Right lobe of liver (tissue), 6 donors: Measurements from ENCODE around the gene ABLIM2. TPM values are rescaled to one million over a fixed set of nuclear protein-coding genes. Genes with fewer than 3 reads are reported as not detected.
A peak's percentile ranks its signal among the peaks of the same experiment; 100 is the strongest.

Source experiments
- ATAC-seq, 4 donors: fragments of 200-7000 bp; cut with Tn5 transposase; one replicate each; pipeline ENCODE4 v1.9.1; 2020; ENCODE audit warnings: mild to moderate bottlenecking in 4 of 4, moderate library complexity in 4 of 4
- DNase-seq, 3 donors: peaks; one replicate each; pipeline ENCODE4 v3.0.0-alpha.2; 2020
- H3K27ac ChIP-seq, 3 donors: fragments of 200-600 bp; one replicate each; pipeline ENCODE4 v1.8.0; 2022
- H3K27me3 ChIP-seq, 2 donors: fragments of 200-600 bp; one replicate each; pipeline ENCODE4 v1.8.0; 2022
- H3K36me3 ChIP-seq, 4 donors: fragments of 200-600 bp; sonication (generic) in 1 of 4; one replicate each; pipeline versions ENCODE4 v1.5.1 to v1.8.0; 2017 to 2022; ENCODE audit warnings: control low read depth in 1 of 4
- H3K4me1 ChIP-seq, 4 donors: fragments of 200-600 bp; sonication (generic) in 1 of 4; one replicate each; pipeline versions ENCODE4 v1.5.1 to v1.8.0; 2017 to 2022; ENCODE audit warnings: control low read depth in 1 of 4
- H3K4me3 ChIP-seq, 3 donors: fragments of 200-600 bp; one replicate each; pipeline ENCODE4 v1.8.0; 2022
- H3K9me3 ChIP-seq, 4 donors: fragments of 200-600 bp; sonication (generic) in 1 of 4; one replicate each; pipeline versions ENCODE4 v1.5.1 to v1.8.0; 2017 to 2022; ENCODE audit warnings: control low read depth in 1 of 4
- CTCF ChIP-seq, 4 donors: fragments of 200-600 bp in 3 of 4; fragments of 450-650 bp in 1 of 4; IDR thresholded peaks; one replicate each; pipeline versions ENCODE4 v1.5.1 to v1.8.0; 2016 to 2022; ENCODE audit warnings: antibody characterized with exemption in 4 of 4, mild to moderate bottlenecking in 2 of 4
- POLR2A ChIP-seq: fragments of 450-650 bp; IDR thresholded peaks from one replicate; pipeline ENCODE4 v1.6.1; 2017; ENCODE audit warnings: antibody characterized with exemption, mild to moderate bottlenecking
- whole genome bisulfite sequencing: methylation state at CpG from one replicate; pipeline ENCODE4 v1.1.6; 2018; ENCODE audit warnings: low coverage, low lambda C conversion rate; ENCODE audit not compliant: insufficient coverage; ENCODE audit errors: missing lambda C conversion rate; 5-methylcytosine and 5-hydroxymethylcytosine counted together
- intact Hi-C, 2 donors: fragments of 100-400 bp; cut with DNase I; formaldehyde crosslinking; loops; one replicate each; pipeline versions ENCODE4 v1.11.2 to v1.14.1; 2022
- total RNA-seq, 6 experiments: library from RNA; depleted of rRNA in 2 of 6; stranded (reverse); fragments of >200 nt in 2 of 6; fragmentation: NEBNext Ultra II Directional in 3 of 6; extraction: Animal tissue kit (Norgen Biotek cat#: 25700) in 3 of 6; gene quantifications; one replicate each; pipeline versions ENCODE4 v1.1.0 to v1.2.4, GENCODE V29; 2016 to 2023
- donor health status: DM: no; HTN: yes; CAD: no.
- donor health status: DM: no; HTN: no; CAD: no.
- donor health status: DM: no; HTN: no; CAD: no.
- donor health status: DM: no; HTN: yes; CAD: no.
- donor health status: DM: no; HTN: yes; CAD: no.

ABLIM2 gene
- total RNA-seq, 6 experiments from 2014 or later, result 0.93 to 3.5 (median 2.3) TPM

GRCh38 chr4:7971881-7972500 is 186.6 kb downstream of the ABLIM2 start:
- intact Hi-C loops, result no loop called here
- Histone ChIP-seq H3K9me3 (no peaks in the 10 kb centered on the region), H3K4me1 (no peaks in the 10 kb centered on the region), H3K36me3 (no peaks in the 10 kb centered on the region), H3K27ac (no peak overlapping the region), H3K4me3 (no peak overlapping the region), H3K27me3 (no peaks in the 10 kb centered on the region)
- no peak for TF ChIP-seq CTCF (IDR thresholded peaks at IDR 0.05)
- TF ChIP-seq POLR2A, result no peak
- no peak for ATAC-seq
- no CpG with 5 or more reads among the region's 13 CpGs for WGBS
- DNase-seq, result no peak

GRCh38 chr4:7971159-7971631 is 187.4 kb downstream of the ABLIM2 start:
- Histone ChIP-seq H3K36me3 (no peaks in the 10 kb centered on the region), H3K27ac (peak overlapping the region; percentile 51 to 76 (median 53)), H3K27me3 (no peaks in the 10 kb centered on the region), H3K4me3 (no peak overlapping the region), H3K9me3 (no peaks in the 10 kb centered on the region), H3K4me1 (no peaks in the 10 kb centered on the region)
- ATAC-seq (no peak), DNase-seq (no peak)
- intact Hi-C loops, result no loop called here
- WGBS, result no CpG with 5 or more reads among the region's 2 CpGs
- TF ChIP-seq POLR2A, result no peak
- TF ChIP-seq CTCF (IDR thresholded peaks at IDR 0.05), result no peak

- DNase-seq (no peak), ATAC-seq (no peak)
- Histone ChIP-seq H3K27me3 (no peaks in the 10 kb centered on the region), H3K27ac (peak overlapping the region; percentile 51 to 76 (median 53)), H3K9me3 (no peaks in the 10 kb centered on the region), H3K4me1 (no peaks in the 10 kb centered on the region), H3K4me3 (no peak overlapping the region), H3K36me3 (no peaks in the 10 kb centered on the region)
- TF ChIP-seq CTCF (IDR thresholded peaks at IDR 0.05), result no peak
- no peak for TF ChIP-seq POLR2A
- 59% methylated on average over 3 of the region's 13 CpGs for WGBS
- intact Hi-C loops, result no loop called here
Measured at GRCh38 chr4:7970361-7970946, 188.2 kb downstream of the ABLIM2 start.

GRCh38 chr4:7968262-7968896 is 190.2 kb downstream of the ABLIM2 start:
- H3K4me1 ChIP-seq, result no peaks in the 10 kb centered on the region
- H3K4me3 ChIP-seq, result no peak overlapping the region
- TF ChIP-seq CTCF (IDR thresholded peaks at IDR 0.05), result no peak
- TF ChIP-seq POLR2A, result no peak
- no peaks in the 10 kb centered on the region for H3K36me3 ChIP-seq
- DNase-seq, result no peak
- intact Hi-C loops, result no loop called here
- 60% methylated on average over 13 of the region's 16 CpGs for WGBS
- H3K27me3 ChIP-seq, result no peaks in the 10 kb centered on the region
- ATAC-seq, result peak; percentile 15 to 47 (median 28)
- H3K9me3 ChIP-seq, result no peaks in the 10 kb centered on the region
- peak overlapping the region; percentile 12 to 69 (median 21) for H3K27ac ChIP-seq
